ENCODE data around the gene TMCO4. TPM values are rescaled to one million over a fixed set of nuclear protein-coding genes. Genes with fewer than 3 reads are reported as not detected.

TMCO4 gene
- total and polyA plus RNA-seq, 2 of the 8 experiments (the other 6 are each of a cell fraction or from before 2014, with no cell fraction given) = 3.0 to 3.1 TPM

DNA sequence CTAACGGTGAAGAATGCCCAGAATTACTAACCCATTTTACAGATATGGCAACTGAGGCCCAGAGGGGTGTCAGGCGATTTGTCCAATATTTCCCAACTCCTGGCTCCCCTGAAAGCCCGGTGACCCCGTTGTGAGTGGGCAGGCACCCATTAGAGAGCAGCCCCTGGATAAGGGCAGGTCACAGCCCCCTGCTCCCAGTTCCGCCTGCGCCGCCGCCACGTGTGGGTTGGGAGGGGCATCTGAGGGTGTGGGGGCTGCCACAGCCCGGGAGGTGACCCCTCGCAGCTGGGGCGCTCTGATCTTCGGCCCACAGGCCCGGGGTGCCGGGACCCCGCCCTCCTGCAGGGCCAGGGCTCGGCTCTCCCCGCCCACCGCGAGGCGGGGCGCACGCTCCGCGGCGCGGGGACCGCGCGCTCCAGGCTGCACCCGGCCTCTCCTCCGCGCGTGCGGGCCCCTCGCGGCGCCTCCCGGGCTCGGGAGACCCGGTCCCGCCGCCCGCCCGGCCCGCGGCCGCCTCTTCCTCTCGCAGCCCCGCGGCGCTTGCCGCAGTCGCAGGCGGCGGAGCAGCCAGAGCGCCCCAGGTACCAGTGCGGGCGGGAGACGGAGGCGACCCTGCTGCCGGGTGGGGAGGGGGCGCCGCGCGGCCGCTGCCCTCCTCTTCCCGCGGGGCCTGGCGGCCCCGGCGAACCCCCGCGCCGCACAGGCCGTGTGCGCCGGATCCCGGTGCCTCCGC, 135.1 kb downstream of the TMCO4 start, which contains the start of gene HTR6:
TSS of gene HTR6 (plus strand) at position 423 of the 733 bp plus-strand sequence. CDS start 879 bp downstream, outside the sequence.
- Histone ChIP-seq H4K8ac (ENCODE audit: extremely low read depth, insufficient read depth, low read length) (peak within 1 kb of the TSS; percentile 76; the same call in 1 of the 2 replicates), H2BK12ac (ENCODE audit: low read depth, low read length) (no peak within 1 kb of the TSS), H3K4me3 (ENCODE audit: extremely low read depth in 1 of 4, insufficient read depth in 2 of 4, low read depth in 3 of 4, low read length in 4 of 4) (peak within 1 kb of the TSS; percentile 32 to 67 (median 42)), H2BK120ac (replicated peaks; ENCODE audit: low read depth, low read length) (no peak within 1 kb of the TSS), H3K9ac (replicated peaks in 1 of 4; ENCODE audit: extremely low read depth in 1 of 4, low read depth in 3 of 4, low read length in 3 of 4) (no peak within 1 kb of the TSS), H3K4ac (replicated peaks; ENCODE audit: insufficient read length, low read depth, low read length) (no peak within 1 kb of the TSS), H4K91ac (replicated peaks; ENCODE audit: insufficient read length, low read length) (no peak within 1 kb of the TSS), H3K79me1 (ENCODE audit: low read depth, low read length) (no peaks in the 10 kb centered on the region; the same call in 1 of the 2 replicates), H3K23me2 (ENCODE audit: low read depth, low read length) (peaks cover 9% of the 10 kb centered on the region; the same call in 1 of the 2 replicates), H3K23ac (ENCODE audit: insufficient read length) (no peak within 1 kb of the TSS), H3K27ac (ENCODE audit: low read depth, low read length) (no peak within 1 kb of the TSS), H4K20me1 (replicated peaks in 1 of 2; ENCODE audit: control insufficient read depth in 1 of 2, insufficient read depth in 2 of 2, low read length in 2 of 2) (peaks cover 0 to 4% of the 10 kb centered on the region in 2 experiments), H3K79me2 (ENCODE audit: control insufficient read depth in 1 of 2, insufficient read depth in 2 of 2, low read length in 2 of 2) (no peaks in the 10 kb centered on the region), H3K36me3 (ENCODE audit: control insufficient read depth in 2 of 4, insufficient read depth in 4 of 4, low read length in 3 of 4) (no peaks in the 10 kb centered on the region; a peak in 1 of 8 replicates), H3K27me3 (replicated peaks in 1 of 4; ENCODE audit: control insufficient read depth in 3 of 4, extremely low read depth in 1 of 4, insufficient read depth in 3 of 4, low read length in 3 of 4) (peaks cover 28 to 47% (median 40%) of the 10 kb centered on the region in 4 experiments), H2BK20ac (ENCODE audit: low read length) (no peak within 1 kb of the TSS), H3K56ac (replicated peaks; ENCODE audit: insufficient read length, low read depth, low read length) (no peak within 1 kb of the TSS), H2AFZ (ENCODE audit: low read length) (no peak within 1 kb of the TSS), H2AK5ac (ENCODE audit: low read depth, low read length) (no peak within 1 kb of the TSS), H3K4me1 (replicated peaks in 1 of 4; ENCODE audit: control insufficient read depth in 3 of 4, insufficient read depth in 4 of 4, low read length in 3 of 4) (no peaks in the 10 kb centered on the region; a peak in 3 of 7 replicates), H3K14ac (ENCODE audit: insufficient read length) (no peak within 1 kb of the TSS), H4K5ac (ENCODE audit: insufficient read length, low read depth, low read length) (no peak within 1 kb of the TSS), H3K4me2 (ENCODE audit: insufficient read depth in 1 of 2, low read depth in 2 of 2, low read length in 2 of 2) (peak within 1 kb of the TSS; percentile 62 to 77), H2BK5ac (ENCODE audit: low read depth, low read length) (no peak within 1 kb of the TSS), H3K18ac (ENCODE audit: extremely low read depth, low read length) (no peak within 1 kb of the TSS), H2BK15ac (ENCODE audit: low read length) (no peak within 1 kb of the TSS), H3K9me3 (ENCODE audit: insufficient read depth in 2 of 2, low read depth in 1 of 2, low read length in 1 of 2) (no peaks in the 10 kb centered on the region)
- ChIA-PET POLR2A (ENCODE audit: partially characterized antibody) (no interaction called here), CTCF (ENCODE audit: partially characterized antibody) (interaction anchor here (1.0 to 6.1 kb wide), 5 partner anchors 8 to 51 kb away, joined by 3 to 127 read pairs (median 23); no protein-coding TSS in a partner anchor)
- DNase-seq (ENCODE audit: low read depth in 1 of 2, low spot score in 2 of 2) (no peak), FAIRE-seq (no peak)
- TF ChIP-seq SUZ12 (IDR thresholded peaks at IDR 0.05; ENCODE audit: low read length) (no peak; the same call in 1 of the 2 replicates), KDM1A (IDR thresholded peaks at IDR 0.05; ENCODE audit: borderline replicate concordance, low read length) (peak; percentile 88), CREB1 (IDR thresholded peaks at IDR 0.05) (no peak), TCF12 (IDR thresholded peaks at IDR 0.05; ENCODE audit: low read depth, low read length) (no peak)
- 19% methylated on average over 17 of the region's 80 CpGs; no CpG with 5 or more reads in 1 of the 2 experiments for WGBS, 2 experiments (ENCODE audit: extremely low coverage in 1 of 2, insufficient coverage in 1 of 2, insufficient read length in 1 of 2, insufficient replicate concordance in 2 of 2, low coverage in 1 of 2, low lambda C conversion rate in 2 of 2, missing lambda C conversion rate in 1 of 2)

All from H1 (cell line).